IPS-18c (cell line): ENCODE data around the gene ACO1.

Source experiments
- H3K4me3 ChIP-seq: 2 replicates; pipeline ENCODE4 v1.7.0; 2013; ENCODE audit warnings: low read depth, mild to moderate bottlenecking, low read length, moderate library complexity; ENCODE audit not compliant: insufficient read depth
- H3K9me3 ChIP-seq: one replicate; pipeline ENCODE4 v1.6.1; 2013; ENCODE audit warnings: mild to moderate bottlenecking, low read length, moderate library complexity; ENCODE audit not compliant: control insufficient read depth, insufficient read depth

Gene ACO1

DNA sequence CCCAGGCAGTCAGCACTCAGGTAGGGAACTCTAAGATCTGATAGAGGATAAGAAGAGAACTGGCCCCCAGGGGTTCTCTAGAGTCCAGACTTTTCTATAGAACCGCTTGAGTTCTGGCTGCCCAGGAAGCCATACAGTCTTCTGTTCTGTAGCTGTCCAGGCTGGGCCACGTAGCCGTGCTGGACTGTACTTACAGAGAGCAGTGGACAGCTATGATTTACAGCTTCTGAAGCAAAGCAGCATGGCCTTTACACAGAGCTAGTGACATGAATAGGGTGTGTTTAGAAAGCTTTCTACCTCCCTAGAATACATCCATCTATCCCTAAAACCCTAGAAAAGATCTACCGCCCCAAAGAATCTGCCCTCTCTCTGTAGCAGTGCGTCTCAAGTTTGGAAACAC is 57.2 kb downstream of the ACO1 start:
- Histone ChIP-seq H3K4me3 (no peak overlapping the region), H3K9me3 (no peaks in the 10 kb centered on the region)

DNA sequence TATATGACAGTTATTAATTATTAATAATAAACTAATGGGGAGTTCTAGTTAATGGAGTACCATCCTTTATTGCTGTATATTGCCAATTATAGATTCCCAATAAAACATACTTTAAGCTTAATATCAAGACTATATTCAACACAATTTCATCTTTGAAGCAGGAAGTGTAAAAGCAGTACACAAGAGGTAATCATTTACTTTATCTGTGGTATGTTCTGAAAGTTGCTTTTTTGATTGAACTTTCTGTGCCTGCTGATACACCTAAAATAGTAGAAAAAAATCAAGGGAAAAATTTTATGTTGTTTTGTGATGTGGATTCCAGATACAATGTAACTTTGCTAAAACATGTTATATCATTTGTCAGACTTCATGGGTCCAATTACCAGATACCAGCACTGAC is 58.0 kb downstream of the ACO1 start:
- no peaks in the 10 kb centered on the region for H3K9me3 ChIP-seq
- H3K4me3 ChIP-seq: no peak overlapping the region

DNA sequence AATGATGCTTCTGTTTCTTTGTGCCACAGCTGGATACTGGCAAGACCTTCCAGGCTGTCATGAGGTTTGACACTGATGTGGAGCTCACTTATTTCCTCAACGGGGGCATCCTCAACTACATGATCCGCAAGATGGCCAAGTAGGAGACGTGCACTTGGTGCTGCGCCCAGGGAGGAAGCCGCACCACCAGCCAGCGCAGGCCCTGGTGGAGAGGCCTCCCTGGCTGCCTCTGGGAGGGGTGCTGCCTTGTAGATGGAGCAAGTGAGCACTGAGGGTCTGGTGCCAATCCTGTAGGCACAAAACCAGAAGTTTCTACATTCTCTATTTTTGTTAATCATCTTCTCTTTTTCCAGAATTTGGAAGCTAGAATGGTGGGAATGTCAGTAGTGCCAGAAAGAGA is 65.5 kb downstream of the ACO1 start:
- H3K9me3 ChIP-seq: no peaks in the 10 kb centered on the region
- no peak overlapping the region for H3K4me3 ChIP-seq

DNA sequence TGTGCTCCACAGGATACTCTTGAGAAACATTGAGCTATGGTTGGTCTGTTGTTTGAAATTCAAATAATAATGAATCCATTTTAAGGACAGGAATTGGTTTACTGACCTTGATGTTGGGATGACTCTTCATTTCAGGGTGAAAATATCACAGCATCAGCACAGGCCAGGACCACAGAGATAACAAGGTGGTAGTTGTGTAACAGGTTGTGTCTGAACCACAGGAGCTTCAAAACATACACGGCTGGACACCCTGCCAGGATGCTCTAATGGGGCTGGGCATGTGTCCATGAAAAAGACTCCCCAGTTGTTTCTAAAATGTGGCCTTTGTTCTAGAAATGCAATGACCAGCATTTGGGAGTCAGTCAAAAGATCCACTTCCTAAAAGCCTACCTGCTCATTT is 69.8 kb downstream of the ACO1 start:
- no peak overlapping the region for H3K4me3 ChIP-seq
- H3K9me3 ChIP-seq: no peaks in the 10 kb centered on the region

DNA sequence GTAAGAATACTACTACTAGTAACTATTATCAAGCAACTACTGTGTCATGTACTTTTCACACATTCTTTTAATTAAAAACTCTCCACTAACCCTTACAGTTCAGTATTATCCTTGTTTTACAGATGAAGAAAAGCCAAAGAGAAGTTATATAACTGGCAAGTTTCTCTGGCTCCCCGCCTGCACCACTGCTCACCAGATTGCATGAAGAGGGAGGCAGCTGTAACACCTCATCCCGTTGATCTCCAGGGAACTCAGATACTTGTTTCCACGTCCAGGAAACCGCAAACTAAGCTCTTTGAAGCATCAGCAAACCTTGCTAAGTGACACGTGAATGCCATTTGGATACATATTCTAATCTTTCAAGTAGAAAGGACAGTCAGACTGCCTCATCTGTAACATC is 71.3 kb downstream of the ACO1 start:
- Histone ChIP-seq H3K9me3 (no peaks in the 10 kb centered on the region), H3K4me3 (no peak overlapping the region)

DNA sequence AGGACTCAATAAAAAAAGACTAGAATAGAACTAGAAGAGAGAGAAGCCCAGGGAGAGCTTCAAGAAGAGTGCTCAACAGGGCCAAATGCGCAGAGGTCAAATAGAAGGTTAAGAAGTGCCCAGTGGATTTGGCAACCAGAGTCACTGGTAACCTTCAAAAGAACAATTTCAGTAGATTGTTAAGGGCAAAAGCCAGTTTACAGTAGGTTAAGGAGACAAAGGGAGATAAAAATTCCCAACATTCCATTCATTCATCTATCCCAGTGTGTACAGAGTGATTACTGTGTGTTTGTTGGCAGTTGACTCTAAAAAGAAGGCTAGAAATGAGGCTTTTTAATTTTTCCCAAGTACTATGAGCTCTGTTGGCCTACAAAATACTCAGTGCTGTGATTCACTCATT is 72.1 kb downstream of the ACO1 start:
- H3K4me3 ChIP-seq: no peak overlapping the region
- H3K9me3 ChIP-seq: no peaks in the 10 kb centered on the region

DNA sequence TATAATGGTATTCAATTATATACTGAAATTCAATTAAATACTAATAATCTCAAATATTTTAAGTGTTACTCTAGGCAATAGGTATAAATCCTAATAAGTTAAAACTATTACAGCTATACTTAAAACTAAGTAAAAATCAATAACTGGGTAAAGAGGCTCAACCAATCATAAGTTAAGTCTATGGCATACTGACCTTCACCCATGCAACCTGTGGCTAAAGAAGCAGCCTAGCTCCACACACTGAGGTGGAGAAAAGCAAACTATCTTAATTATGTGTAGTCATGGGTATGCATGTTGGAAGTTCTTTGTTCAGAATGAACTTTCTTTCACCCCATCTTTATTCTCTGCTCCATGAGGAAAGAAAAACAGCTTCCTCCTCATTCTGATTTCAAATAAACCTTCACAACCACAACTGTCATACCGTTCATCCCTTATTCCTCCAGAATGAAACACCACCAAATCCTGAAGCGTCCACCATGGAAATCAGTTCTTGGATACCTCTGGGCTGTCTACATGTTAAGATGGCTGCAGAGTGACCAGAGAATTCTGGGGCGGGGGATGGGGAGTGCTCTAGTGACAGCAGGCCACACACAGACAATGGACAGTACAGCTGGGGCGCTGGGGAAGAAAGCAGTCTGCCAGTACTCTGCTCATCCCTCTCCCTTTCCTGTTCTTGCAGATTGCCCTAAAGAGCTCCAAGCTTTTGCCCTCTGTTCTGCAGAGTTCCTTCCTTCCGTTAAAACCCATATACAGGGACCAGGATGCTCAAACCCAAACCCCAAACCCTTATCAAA is 79.3 kb downstream of the ACO1 start:
- Histone ChIP-seq H3K9me3 (no peaks in the 10 kb centered on the region), H3K4me3 (no peak overlapping the region)

DNA sequence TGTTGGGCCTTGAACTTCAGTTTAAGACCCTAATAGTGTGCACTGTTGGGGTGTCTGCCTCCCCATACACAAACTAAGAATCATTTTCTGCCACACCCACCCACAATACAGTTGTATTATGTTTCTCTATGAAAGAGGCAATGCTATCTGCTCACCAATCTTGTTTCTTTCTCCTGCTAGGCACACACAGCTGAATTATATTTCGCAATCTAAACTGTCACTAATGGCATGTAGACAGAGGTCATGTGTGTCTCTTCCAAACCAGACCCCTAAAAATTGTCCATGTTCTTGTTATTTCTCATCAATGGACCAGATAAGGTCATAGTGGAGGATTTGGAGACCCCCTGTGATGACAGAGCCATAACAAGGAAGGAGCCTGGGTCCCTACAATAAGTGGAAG is 84.3 kb downstream of the ACO1 start:
- Histone ChIP-seq H3K4me3 (no peak overlapping the region), H3K9me3 (no peaks in the 10 kb centered on the region)

DNA sequence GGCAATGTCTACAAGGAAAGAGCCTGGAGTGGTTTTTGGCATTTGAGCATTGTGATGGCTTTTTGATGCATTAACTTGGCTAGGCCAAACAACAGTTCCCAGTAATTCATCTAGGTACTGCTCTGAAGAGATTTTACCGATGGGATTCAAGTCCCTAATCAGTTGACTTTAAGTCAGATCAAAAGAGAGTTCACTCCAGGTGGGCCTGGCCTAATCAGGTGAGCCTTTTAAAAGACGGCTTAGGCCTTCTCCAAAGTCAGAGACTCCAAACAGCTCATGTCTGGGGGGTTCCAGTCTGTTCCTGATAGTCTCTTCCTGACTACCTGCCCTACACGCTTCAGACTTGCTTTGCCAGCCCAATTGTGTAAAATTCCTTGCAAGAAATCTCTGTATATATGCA is 87.9 kb downstream of the ACO1 start:
- Histone ChIP-seq H3K4me3 (no peak overlapping the region), H3K9me3 (no peaks in the 10 kb centered on the region)

DNA sequence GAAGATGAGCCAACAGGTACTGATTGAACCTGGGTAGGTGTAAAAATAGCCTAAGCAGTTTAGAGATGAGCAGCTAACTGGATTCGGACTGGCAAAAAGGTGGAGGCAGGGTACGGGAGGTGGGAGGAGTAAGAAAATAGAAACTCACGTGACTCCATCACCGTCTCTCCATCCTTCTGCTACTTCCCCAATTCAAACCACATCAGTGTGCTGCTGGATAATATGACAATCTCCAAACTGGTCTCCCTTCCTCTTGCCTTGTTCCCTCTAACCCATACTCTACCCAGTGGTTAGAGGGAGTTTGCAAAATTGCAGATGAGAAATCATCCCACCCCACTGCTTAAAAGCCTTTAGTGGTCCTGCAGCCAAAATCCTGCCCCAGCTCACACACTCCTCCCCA is 98.9 kb downstream of the ACO1 start:
- H3K4me3 ChIP-seq: no peak overlapping the region
- H3K9me3 ChIP-seq: no peaks in the 10 kb centered on the region

DNA sequence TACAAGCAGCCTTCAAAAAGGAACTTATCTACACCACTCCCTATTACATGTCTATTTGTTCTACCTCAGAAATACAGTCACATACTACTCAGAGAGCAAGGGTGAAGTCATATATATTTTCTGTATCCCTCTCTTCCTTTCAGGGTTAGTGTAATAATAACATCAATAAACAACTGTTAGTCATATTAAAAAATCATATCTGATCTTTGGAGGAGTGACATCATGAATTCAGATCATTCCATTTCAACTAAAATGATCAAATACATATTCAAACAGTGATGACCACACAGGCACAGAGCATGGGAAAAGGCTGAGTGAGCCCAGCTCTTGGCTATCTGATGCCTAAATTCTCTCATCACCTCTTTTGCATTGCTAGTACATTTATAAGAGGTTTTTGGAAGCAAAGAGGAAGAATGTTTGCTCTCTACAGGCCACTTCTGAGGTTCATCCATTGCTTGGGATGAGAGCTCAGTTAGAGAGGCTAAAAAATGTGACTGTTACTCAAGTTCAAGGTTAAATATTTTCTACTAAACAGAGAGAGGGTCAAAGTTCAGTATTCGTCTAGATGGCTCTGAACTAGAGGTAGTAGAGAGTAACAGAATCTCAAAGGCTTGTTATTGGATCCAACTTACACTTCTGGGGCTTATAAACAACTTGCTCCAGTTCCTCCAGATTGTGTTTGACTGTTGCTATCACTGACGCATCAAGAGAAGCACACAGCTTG is 102.6 kb downstream of the ACO1 start:
- H3K9me3 ChIP-seq: no peaks in the 10 kb centered on the region
- no peak overlapping the region for H3K4me3 ChIP-seq

DNA sequence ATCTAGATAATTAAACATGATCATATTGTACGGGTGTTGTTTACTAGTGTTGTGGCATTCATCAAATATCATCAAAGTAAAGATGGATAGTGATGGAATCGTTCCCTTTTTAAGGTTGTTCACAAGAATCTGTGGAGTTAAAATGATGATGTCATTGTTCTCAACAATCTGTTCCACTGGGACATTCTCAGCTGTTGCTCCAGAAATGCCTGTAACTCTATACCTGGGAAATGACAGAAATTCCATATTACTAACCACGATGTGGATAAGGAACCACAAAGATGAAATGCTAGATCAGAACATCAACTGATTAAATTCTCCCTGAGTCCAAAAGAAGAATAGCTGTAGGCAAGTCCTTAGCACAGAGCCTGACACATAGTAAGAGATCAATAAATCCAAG is 103.5 kb downstream of the ACO1 start:
- H3K9me3 ChIP-seq: no peaks in the 10 kb centered on the region
- H3K4me3 ChIP-seq: no peak overlapping the region

DNA sequence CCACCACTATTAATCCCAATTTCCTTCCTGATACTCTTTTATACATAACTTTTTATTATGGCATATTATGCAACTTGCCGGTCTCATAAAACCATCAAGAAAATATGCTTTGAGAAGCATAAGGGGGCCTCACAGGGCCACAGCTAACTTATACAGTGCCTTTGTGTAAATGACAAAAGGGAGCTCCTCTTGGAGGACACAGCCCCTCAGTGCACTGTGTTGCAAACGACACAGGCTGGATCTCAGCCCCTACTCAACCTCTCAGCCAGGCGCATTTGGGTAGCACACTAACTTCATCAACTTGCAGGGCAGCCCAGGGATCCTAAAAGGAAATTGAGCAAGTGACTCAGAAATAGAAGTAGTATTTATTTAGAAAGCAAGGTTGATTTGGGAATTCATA is 106.2 kb downstream of the ACO1 start:
- no peaks in the 10 kb centered on the region for H3K9me3 ChIP-seq
- no peak overlapping the region for H3K4me3 ChIP-seq

DNA sequence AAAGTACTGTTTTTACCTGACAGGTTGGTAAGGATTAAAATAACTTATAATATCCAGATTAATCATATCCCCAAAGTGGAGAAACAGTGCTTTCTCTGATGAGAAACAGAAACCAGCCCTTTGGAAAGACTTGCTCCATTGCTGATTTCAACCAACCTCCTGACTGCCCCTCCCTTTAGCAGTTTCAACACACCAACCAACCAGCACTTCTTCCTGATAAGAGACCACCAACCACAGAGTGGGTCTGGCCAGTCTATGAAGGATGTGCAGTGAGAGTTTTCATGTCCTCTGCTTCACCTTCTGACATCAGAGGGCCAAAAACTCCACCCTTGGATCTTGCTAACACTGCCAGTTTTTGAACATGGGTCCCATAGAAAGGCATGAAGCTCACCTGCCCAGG is 113.5 kb downstream of the ACO1 start:
- Histone ChIP-seq H3K4me3 (no peak overlapping the region), H3K9me3 (no peaks in the 10 kb centered on the region)

DNA sequence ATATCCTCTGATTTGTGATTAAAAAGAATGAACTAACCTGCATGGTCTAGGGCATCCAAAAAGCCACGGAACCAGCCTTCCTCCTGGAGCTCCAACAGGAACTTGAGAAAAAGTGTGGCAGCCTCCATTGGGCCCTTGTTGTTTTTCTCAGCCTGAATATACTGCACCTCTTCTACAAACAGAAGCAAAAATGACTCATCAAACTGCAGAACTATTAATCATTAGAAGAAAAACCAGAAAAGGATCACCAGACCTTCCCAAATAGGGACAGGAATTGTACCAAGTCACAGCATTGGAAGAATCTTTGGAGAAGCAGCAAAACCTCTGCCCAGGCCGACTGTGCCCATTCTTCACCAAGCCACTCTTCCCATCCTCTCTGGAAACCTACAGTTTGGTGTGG is 116.3 kb downstream of the ACO1 start:
- Histone ChIP-seq H3K4me3 (no peak overlapping the region), H3K9me3 (no peaks in the 10 kb centered on the region)

DNA sequence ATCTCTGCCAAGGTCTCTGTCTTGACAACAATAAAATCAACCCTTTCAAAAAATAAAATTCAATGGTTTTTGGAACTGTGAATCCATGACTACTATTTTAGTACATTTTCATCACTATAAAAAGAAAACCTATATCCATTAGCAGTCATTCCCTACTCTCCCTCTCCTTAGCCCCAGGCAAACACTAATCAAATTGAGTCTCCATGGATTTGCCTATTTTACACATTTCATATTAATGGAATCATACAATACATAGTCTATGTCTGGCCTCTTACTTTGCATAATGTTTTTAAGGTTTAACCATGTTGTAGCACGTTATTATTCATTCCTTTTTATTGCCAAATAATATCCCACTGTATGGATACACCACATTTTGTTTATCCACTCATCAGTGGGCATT is 117.4 kb downstream of the ACO1 start:
- Histone ChIP-seq H3K9me3 (no peaks in the 10 kb centered on the region), H3K4me3 (no peak overlapping the region)

DNA sequence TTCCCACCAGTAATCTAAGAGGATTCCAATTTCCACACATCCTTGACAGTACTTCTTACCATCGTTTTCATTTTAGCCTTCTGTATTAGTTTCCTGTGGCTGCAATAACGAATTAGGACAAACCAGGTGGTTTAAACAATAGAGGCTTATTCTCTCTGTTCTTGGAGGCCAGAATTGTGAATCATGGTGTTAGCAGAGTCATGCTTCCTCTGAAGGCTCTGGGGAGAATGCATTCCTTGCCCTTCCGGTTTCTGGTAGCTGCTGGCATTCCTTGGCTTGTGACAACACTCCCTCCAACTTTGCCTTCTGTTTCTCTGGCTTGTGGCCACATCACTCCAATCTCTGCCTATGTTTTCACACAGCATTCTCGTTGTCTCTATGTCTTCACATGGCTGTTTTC is 118.0 kb downstream of the ACO1 start:
- H3K9me3 ChIP-seq: no peaks in the 10 kb centered on the region
- no peak overlapping the region for H3K4me3 ChIP-seq

DNA sequence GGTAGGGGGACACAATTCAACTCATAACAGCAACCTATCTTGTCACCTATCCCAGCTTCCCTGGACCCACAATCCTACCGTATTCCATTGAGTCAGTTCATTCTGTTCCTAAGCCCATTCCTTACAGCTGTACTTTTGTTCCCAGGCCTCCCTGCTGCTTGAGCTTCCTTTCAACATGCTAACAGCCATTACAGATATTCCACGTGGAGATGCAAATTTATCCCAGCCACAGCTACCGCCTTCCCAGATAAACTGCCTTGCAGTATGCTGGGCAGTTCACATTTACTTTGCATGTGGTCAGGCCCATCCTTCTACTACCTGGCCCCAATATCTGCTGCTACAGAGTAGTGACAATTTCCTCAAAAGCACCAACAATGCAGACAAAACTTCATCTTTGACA is 118.6 kb downstream of the ACO1 start:
- no peaks in the 10 kb centered on the region for H3K9me3 ChIP-seq
- H3K4me3 ChIP-seq: no peak overlapping the region
